Measurements from ENCODE around the gene RPS6KA4.

The RPS6KA4 gene

GRCh38 chr11:64339286-64339685, 19.7 kb upstream of the RPS6KA4 start:
- H3K18ac ChIP-seq (ENCODE audit: low read depth in 1 of 2, low read length in 2 of 2): no peak overlapping the region
- H3K79me1 ChIP-seq (replicated peaks; ENCODE audit: low read length, poor library complexity, severe bottlenecking): no peaks in the 10 kb centered on the region
- H2BK5ac ChIP-seq (ENCODE audit: low read depth, low read length, poor library complexity, severe bottlenecking): no peak overlapping the region
- peaks cover 0 to 13% of the 10 kb centered on the region in 2 experiments for H3K27me3 ChIP-seq (ENCODE audit: control insufficient read depth in 1 of 2, insufficient read depth in 1 of 2, low read length in 2 of 2)
- no peak overlapping the region for H2BK15ac ChIP-seq (ENCODE audit: low read depth, poor library complexity, severe bottlenecking)
- H3K27ac ChIP-seq (ENCODE audit: low read length, poor library complexity, severe bottlenecking): no peak overlapping the region
- H4K91ac ChIP-seq (ENCODE audit: low read length): no peak overlapping the region
- H4K8ac ChIP-seq (ENCODE audit: low read length): no peak overlapping the region
- H3K4me3 ChIP-seq (ENCODE audit: insufficient read depth in 1 of 2, low read depth in 1 of 2, low read length in 2 of 2): no peak overlapping the region
- H3K9ac ChIP-seq (ENCODE audit: low read length): no peak overlapping the region
- no peaks in the 10 kb centered on the region for H3K9me3 ChIP-seq (ENCODE audit: control insufficient read depth, low read length)
- H2BK12ac ChIP-seq (ENCODE audit: low read length in 2 of 2): no peak overlapping the region
- H2AFZ ChIP-seq (ENCODE audit: low read depth, low read length): no peak overlapping the region
- H3K4me2 ChIP-seq (ENCODE audit: low read length, poor library complexity, severe bottlenecking): no peak overlapping the region
- no peak overlapping the region for H3K23ac ChIP-seq (ENCODE audit: low read length in 2 of 2)
- no peak overlapping the region for H2BK120ac ChIP-seq (ENCODE audit: low read depth, low read length)
- peaks cover 24% of the 10 kb centered on the region for H3K4me1 ChIP-seq (ENCODE audit: control insufficient read depth, insufficient read depth, low read depth, low read length)
- DNase-seq: no peak
- no peak overlapping the region for H3K14ac ChIP-seq (ENCODE audit: low read length in 2 of 2)
- no peaks in the 10 kb centered on the region for H3K36me3 ChIP-seq (ENCODE audit: control insufficient read depth in 1 of 2, insufficient read depth in 2 of 2, low read depth in 1 of 2, low read length in 2 of 2)
- H2AK5ac ChIP-seq (ENCODE audit: low read length, severe bottlenecking): no peak overlapping the region
- WGBS: 70% methylated on average over 2 of the region's 4 CpGs
- no peak overlapping the region for H3K4ac ChIP-seq (ENCODE audit: low read depth in 1 of 2, low read length in 2 of 2)

GRCh38 chr11:64339754-64340408, 19.1 kb upstream of the RPS6KA4 start, which contains the start of gene CCDC88B:
CCDC88B (plus strand) TSS chr11:64340204; CDS start chr11:64340267, 63 bp downstream.
- H3K4me2 ChIP-seq (ENCODE audit: low read length, poor library complexity, severe bottlenecking): no peak within 1 kb of the TSS
- no peak within 1 kb of the TSS for H2AK5ac ChIP-seq (ENCODE audit: low read length, severe bottlenecking)
- H3K9me3 ChIP-seq (ENCODE audit: control insufficient read depth, low read length): no peaks in the 10 kb centered on the region
- no peaks in the 10 kb centered on the region for H3K36me3 ChIP-seq (ENCODE audit: control insufficient read depth in 1 of 2, insufficient read depth in 2 of 2, low read depth in 1 of 2, low read length in 2 of 2)
- no peak within 1 kb of the TSS for H2BK120ac ChIP-seq (ENCODE audit: low read depth, low read length)
- peak within 1 kb of the TSS in 1 of 2 experiments; percentile 14 for H3K18ac ChIP-seq (ENCODE audit: low read depth in 1 of 2, low read length in 2 of 2)
- H3K14ac ChIP-seq (ENCODE audit: low read length in 2 of 2): no peak within 1 kb of the TSS
- no peak within 1 kb of the TSS for H2BK5ac ChIP-seq (ENCODE audit: low read depth, low read length, poor library complexity, severe bottlenecking)
- H2AFZ ChIP-seq (ENCODE audit: low read depth, low read length): no peak within 1 kb of the TSS
- DNase-seq: no peak
- H3K27ac ChIP-seq (ENCODE audit: low read length, poor library complexity, severe bottlenecking): no peak within 1 kb of the TSS
- WGBS: 90% methylated on average over 16 of the region's 16 CpGs
- H4K8ac ChIP-seq (ENCODE audit: low read length): no peak within 1 kb of the TSS
- H3K4me3 ChIP-seq (ENCODE audit: insufficient read depth in 1 of 2, low read depth in 1 of 2, low read length in 2 of 2): no peak within 1 kb of the TSS
- no peak within 1 kb of the TSS for H3K4ac ChIP-seq (ENCODE audit: low read depth in 1 of 2, low read length in 2 of 2)
- H3K79me1 ChIP-seq (replicated peaks; ENCODE audit: low read length, poor library complexity, severe bottlenecking): no peaks in the 10 kb centered on the region
- peak within 1 kb of the TSS; percentile 4 for H4K91ac ChIP-seq (ENCODE audit: low read length)
- peaks cover 21% of the 10 kb centered on the region for H3K4me1 ChIP-seq (ENCODE audit: control insufficient read depth, insufficient read depth, low read depth, low read length)
- no peak within 1 kb of the TSS for H3K9ac ChIP-seq (ENCODE audit: low read length)
- no peak within 1 kb of the TSS for H2BK15ac ChIP-seq (ENCODE audit: low read depth, poor library complexity, severe bottlenecking)
- H3K23ac ChIP-seq (ENCODE audit: low read length in 2 of 2): no peak within 1 kb of the TSS
- no peak within 1 kb of the TSS for H2BK12ac ChIP-seq (ENCODE audit: low read length in 2 of 2)
- peaks cover 0 to 13% of the 10 kb centered on the region in 2 experiments for H3K27me3 ChIP-seq (ENCODE audit: control insufficient read depth in 1 of 2, insufficient read depth in 1 of 2, low read length in 2 of 2)

GRCh38 chr11:64340671-64341335, 18.2 kb upstream of the RPS6KA4 start:
- Histone ChIP-seq H3K36me3 (ENCODE audit: control insufficient read depth in 1 of 2, insufficient read depth in 2 of 2, low read depth in 1 of 2, low read length in 2 of 2) (no peaks in the 10 kb centered on the region), H2BK15ac (ENCODE audit: low read depth, poor library complexity, severe bottlenecking) (no peak overlapping the region), H3K79me1 (replicated peaks; ENCODE audit: low read length, poor library complexity, severe bottlenecking) (no peaks in the 10 kb centered on the region), H2AK5ac (ENCODE audit: low read length, severe bottlenecking) (no peak overlapping the region), H3K4me3 (ENCODE audit: insufficient read depth in 1 of 2, low read depth in 1 of 2, low read length in 2 of 2) (no peak overlapping the region), H3K4ac (ENCODE audit: low read depth in 1 of 2, low read length in 2 of 2) (no peak overlapping the region), H4K8ac (ENCODE audit: low read length) (no peak overlapping the region), H4K91ac (ENCODE audit: low read length) (peak overlapping the region; percentile 4), H3K9ac (ENCODE audit: low read length) (no peak overlapping the region), H3K14ac (ENCODE audit: low read length in 2 of 2) (no peak overlapping the region), H2BK120ac (ENCODE audit: low read depth, low read length) (no peak overlapping the region), H2BK5ac (ENCODE audit: low read depth, low read length, poor library complexity, severe bottlenecking) (no peak overlapping the region), H2BK12ac (ENCODE audit: low read length in 2 of 2) (no peak overlapping the region), H3K9me3 (ENCODE audit: control insufficient read depth, low read length) (no peaks in the 10 kb centered on the region), H2AFZ (ENCODE audit: low read depth, low read length) (no peak overlapping the region), H3K4me2 (ENCODE audit: low read length, poor library complexity, severe bottlenecking) (no peak overlapping the region), H3K4me1 (ENCODE audit: control insufficient read depth, insufficient read depth, low read depth, low read length) (peaks cover 15% of the 10 kb centered on the region), H3K27ac (ENCODE audit: low read length, poor library complexity, severe bottlenecking) (no peak overlapping the region), H3K23ac (ENCODE audit: low read length in 2 of 2) (no peak overlapping the region), H3K27me3 (ENCODE audit: control insufficient read depth in 1 of 2, insufficient read depth in 1 of 2, low read length in 2 of 2) (peaks cover 0 to 13% of the 10 kb centered on the region in 2 experiments), H3K18ac (ENCODE audit: low read depth in 1 of 2, low read length in 2 of 2) (peak overlapping the region in 1 of 2 experiments; percentile 14)
- 33% methylated on average over 23 of the region's 33 CpGs for WGBS
- DNase-seq: no peak

- Histone ChIP-seq H4K91ac (ENCODE audit: low read length) (no peak overlapping the region), H3K14ac (ENCODE audit: low read length in 2 of 2) (no peak overlapping the region), H3K27ac (ENCODE audit: low read length, poor library complexity, severe bottlenecking) (no peak overlapping the region), H3K4me3 (ENCODE audit: insufficient read depth in 1 of 2, low read depth in 1 of 2, low read length in 2 of 2) (no peak overlapping the region), H3K79me1 (replicated peaks; ENCODE audit: low read length, poor library complexity, severe bottlenecking) (no peaks in the 10 kb centered on the region), H3K27me3 (ENCODE audit: control insufficient read depth in 1 of 2, insufficient read depth in 1 of 2, low read length in 2 of 2) (peaks cover 0 to 13% of the 10 kb centered on the region in 2 experiments), H3K9me3 (ENCODE audit: control insufficient read depth, low read length) (no peaks in the 10 kb centered on the region), H3K4ac (ENCODE audit: low read depth in 1 of 2, low read length in 2 of 2) (no peak overlapping the region), H2BK15ac (ENCODE audit: low read depth, poor library complexity, severe bottlenecking) (no peak overlapping the region), H4K8ac (ENCODE audit: low read length) (no peak overlapping the region), H2BK5ac (ENCODE audit: low read depth, low read length, poor library complexity, severe bottlenecking) (no peak overlapping the region), H3K9ac (ENCODE audit: low read length) (no peak overlapping the region), H3K18ac (ENCODE audit: low read depth in 1 of 2, low read length in 2 of 2) (no peak overlapping the region), H3K36me3 (ENCODE audit: control insufficient read depth in 1 of 2, insufficient read depth in 2 of 2, low read depth in 1 of 2, low read length in 2 of 2) (no peaks in the 10 kb centered on the region), H3K23ac (ENCODE audit: low read length in 2 of 2) (no peak overlapping the region), H2AFZ (ENCODE audit: low read depth, low read length) (no peak overlapping the region), H2BK12ac (ENCODE audit: low read length in 2 of 2) (no peak overlapping the region), H3K4me1 (ENCODE audit: control insufficient read depth, insufficient read depth, low read depth, low read length) (peaks cover 14% of the 10 kb centered on the region), H3K4me2 (ENCODE audit: low read length, poor library complexity, severe bottlenecking) (no peak overlapping the region), H2BK120ac (ENCODE audit: low read depth, low read length) (no peak overlapping the region), H2AK5ac (ENCODE audit: low read length, severe bottlenecking) (no peak overlapping the region)
- no peak for DNase-seq
- WGBS: 86% methylated on average over 21 of the region's 21 CpGs
Measured at GRCh38 chr11:64341429-64341828, 17.5 kb upstream of the RPS6KA4 start.

Data from mesenchymal stem cell (in vitro differentiated cells and primary cell).